Endothelial cell of umbilical vein (primary cell): ENCODE data around the gene KDM4B. TPM values are rescaled to one million over a fixed set of nuclear protein-coding genes. Genes with fewer than 3 reads are reported as not detected.

ENCODE experiments used
- BruUV-seq: library from RNA; stranded (reverse); fragments of 400-500 nt; replicated peaks from 2 replicates; lab custom pipeline; 2021; lab: Mats Ljungman, UMichigan
- CTCF ChIA-PET: fragments of 300-600, 350-600 bp; sonication (Branson Sonifier 250); formaldehyde crosslinking; loops from one replicate; lab custom pipeline; 2021; ENCODE audit warnings: antibody characterized with exemption, inconsistent platforms; lab: Charles Lee
- POLR2A ChIA-PET: fragments of 300-600, 350-600 bp; sonication (Branson Sonifier 250); formaldehyde crosslinking; loops from one replicate; lab custom pipeline; 2021; ENCODE audit warnings: antibody characterized with exemption, inconsistent platforms; lab: Charles Lee
- DNase-seq: peaks from one replicate; pipeline ENCODE4 v3.0.0-alpha.2; 2011; ENCODE audit warnings: low read depth, low spot score
- FAIRE-seq: peaks from 2 replicates; lab custom pipeline; 2011; peaks lifted over from hg19 to GRCh38; lab: Jason Lieb, UNC
- H2AFZ ChIP-seq: 2 replicates; pipeline ENCODE4 v1.6.0; 2012; ENCODE audit warnings: low read depth, low read length, control low read depth, inconsistent platforms
- H3K27ac ChIP-seq: 2 replicates; pipeline ENCODE4 v1.5.1; 2011; ENCODE audit warnings: low read depth, mild to moderate bottlenecking, control low read depth, low read length, moderate library complexity; ENCODE audit not compliant: insufficient read depth
- H3K27me3 ChIP-seq, 2 experiments: 2 replicates each; pipeline versions ENCODE4 v1.6.0 to v1.6.1; 2011; ENCODE audit warnings: low read length in 2 of 2, mixed read lengths in 1 of 2; ENCODE audit not compliant: control insufficient read depth in 2 of 2, insufficient read depth in 2 of 2
- H3K36me3 ChIP-seq, 2 experiments: 2 replicates in 1 of 2; 3 replicates in 1 of 2; pipeline ENCODE4 v1.5.1; 2011; ENCODE audit warnings: low read length in 2 of 2, mild to moderate bottlenecking in 1 of 2, moderate library complexity in 1 of 2; ENCODE audit not compliant: control insufficient read depth in 2 of 2, insufficient read depth in 2 of 2; ENCODE audit errors: extremely low read depth in 1 of 2
- H3K4me1 ChIP-seq: 3 replicates; pipeline ENCODE4 v1.5.1; 2011; ENCODE audit warnings: mild to moderate bottlenecking, low read length; ENCODE audit not compliant: control insufficient read depth, insufficient read depth; ENCODE audit errors: extremely low read depth
- H3K4me2 ChIP-seq: 2 replicates; pipeline ENCODE4 v1.6.1; 2011; ENCODE audit warnings: low read length, control low read depth, mixed read lengths; ENCODE audit not compliant: insufficient read depth
- H3K4me3 ChIP-seq, 3 experiments: fragments of 200-600 bp in 1 of 3; sonication (generic), shearing (Covaris generic) in 1 of 3; replicated peaks in 1 of 3; 2 replicates each; pipeline ENCODE4 v1.5.1; 2011 to 2016; ENCODE audit warnings: control low read depth in 3 of 3, low read length in 3 of 3, mild to moderate bottlenecking in 2 of 3, inconsistent platforms in 1 of 3, low read depth in 1 of 3, moderate library complexity in 1 of 3; ENCODE audit not compliant: insufficient read depth in 1 of 3
- H3K79me2 ChIP-seq: 2 replicates; pipeline ENCODE4 v1.6.0; 2012; ENCODE audit warnings: low read length, inconsistent platforms; ENCODE audit not compliant: control insufficient read depth, insufficient read depth
- H3K9ac ChIP-seq: replicated peaks from 2 replicates; pipeline ENCODE3; 2011; ENCODE audit warnings: low read length, control low read depth; ENCODE audit not compliant: insufficient read depth; ENCODE audit errors: extremely low read depth
- H3K9me1 ChIP-seq: replicated peaks from 3 replicates; pipeline ENCODE4 v1.6.0; 2011; ENCODE audit warnings: mild to moderate bottlenecking, low read length; ENCODE audit not compliant: control insufficient read depth, insufficient read depth; ENCODE audit errors: extremely low read depth
- H3K9me3 ChIP-seq: replicated peaks from 2 replicates; pipeline ENCODE4 v1.5.1; 2012; ENCODE audit warnings: low read length, inconsistent platforms; ENCODE audit not compliant: control insufficient read depth, insufficient read depth
- H4K20me1 ChIP-seq: replicated peaks from 2 replicates; pipeline ENCODE3; 2011; ENCODE audit warnings: mild to moderate bottlenecking, low read length; ENCODE audit not compliant: control insufficient read depth, insufficient read depth; ENCODE audit errors: extremely low read depth
- CTCF ChIP-seq, 2 donors: IDR thresholded peaks; 1 replicate in 1 of 2; 2 replicates in 1 of 2; pipeline ENCODE4 v1.5.1; 2011; ENCODE audit warnings: low read length in 2 of 2, mild to moderate bottlenecking in 2 of 2, moderate library complexity in 2 of 2, control low read depth in 1 of 2, inconsistent platforms in 1 of 2, low read depth in 1 of 2; ENCODE audit not compliant: insufficient read depth in 1 of 2; ENCODE audit errors: extremely low read depth in 1 of 2
- EZH2 ChIP-seq: IDR thresholded peaks from 2 replicates; pipeline ENCODE4 v1.6.1; 2012; ENCODE audit warnings: borderline replicate concordance, low read depth, mild to moderate bottlenecking, moderate library complexity, low read length, inconsistent platforms; ENCODE audit not compliant: severe bottlenecking
- FOS ChIP-seq: IDR thresholded peaks from 2 replicates; pipeline ENCODE4 v1.6.1; 2011; ENCODE audit warnings: mild to moderate bottlenecking, low read length, moderate library complexity, borderline replicate concordance; ENCODE audit not compliant: insufficient read depth
- GATA2 ChIP-seq: IDR thresholded peaks from 2 replicates; pipeline ENCODE4 v1.7.0; 2011; ENCODE audit warnings: low read depth, mild to moderate bottlenecking, moderate library complexity, mixed read lengths, low read length; ENCODE audit not compliant: insufficient read length, insufficient read depth
- dilution Hi-C: fragments of 300-500 bp; cut with MboI; formaldehyde crosslinking; loops from one replicate; pipeline ENCODE4 v1.15.0; 2019; ENCODE audit warnings: low sequenced_read_pairs; ENCODE audit not compliant: extremely low pct_ligation_motif_present
- intact Hi-C: fragments of 100-400 bp; cut with micrococcal nuclease; formaldehyde crosslinking; loops from one replicate; pipeline ENCODE4 v1.10.0; 2022
- polyA plus RNA-seq, 4 experiments: library from polyadenylated mRNA; depleted of rRNA in 3 of 4; stranded (reverse) in 3 of 4; unstranded in 1 of 4; fragments of >200 nt; gene quantifications; 2 replicates each; pipeline versions ENCODE4 v1.2.1 to v1.2.3, GENCODE V29; 2011 to 2012; ENCODE audit warnings: missing spikeins in 1 of 4
- total RNA-seq: library from RNA; stranded (reverse); gene quantifications from 2 replicates; pipeline ENCODE4 v1.2.3, GENCODE V29; 2021
- TF ChIP-seq, protein P1 (sequence below): IDR thresholded peaks from 2 replicates; pipeline ENCODE4 v1.6.1; 2011; ENCODE audit not compliant: insufficient read depth, insufficient read length

The KDM4B gene
- total and polyA plus RNA-seq, 2 donors (not counting 3 experiments of a cell fraction or from before 2014, with no cell fraction given) = 12.4 to 37.2 TPM

DNA sequence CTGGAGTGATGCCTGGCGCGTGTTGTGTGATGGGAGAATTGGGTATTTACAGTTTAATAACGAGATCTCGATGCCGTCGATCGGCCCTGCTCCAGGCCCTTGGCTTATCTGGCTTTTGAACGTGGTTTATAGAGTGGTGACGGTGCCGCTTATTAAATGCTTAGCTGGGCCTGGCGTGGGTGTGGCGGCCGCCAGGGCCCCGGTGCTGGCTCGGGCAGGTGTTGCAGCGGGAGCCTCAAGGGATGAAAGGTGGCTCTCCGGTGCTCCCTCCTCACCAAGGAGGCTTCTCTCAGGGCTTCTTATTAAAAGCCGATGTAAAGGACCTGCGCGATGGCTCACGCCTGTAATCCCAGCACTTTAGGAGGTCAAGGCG is 173.8 kb downstream of the KDM4B start:
- CTCF ChIA-PET = no interaction called here
- no peak overlapping the region for H3K27ac ChIP-seq
- peaks cover 0 to 31% of the 10 kb centered on the region in 2 experiments for H3K36me3 ChIP-seq
- FAIRE-seq (no peak), DNase-seq (no peak)
- intact Hi-C loops (no loop called here), dilution Hi-C loops (no loop called here)
- H3K9me3 ChIP-seq = no peaks in the 10 kb centered on the region
- POLR2A ChIA-PET = no interaction called here
- no TSS peak for BruUV-seq
- no peak overlapping the region for H2AFZ ChIP-seq
- H3K27me3 ChIP-seq = no peaks in the 10 kb centered on the region
- no peaks in the 10 kb centered on the region for H3K4me1 ChIP-seq
- H3K79me2 ChIP-seq = no peaks in the 10 kb centered on the region
- H4K20me1 ChIP-seq = no peaks in the 10 kb centered on the region
- no peak overlapping the region for H3K4me2 ChIP-seq
- TF ChIP-seq GATA2 = no peak
- no peak for TF ChIP-seq FOS
- TF ChIP-seq CTCF (IDR thresholded peaks at IDR 0.05; ENCODE audit: extremely low read depth in 1 of 2, insufficient read depth in 1 of 2, low read depth in 1 of 2, low read length in 2 of 2) = no peak
- no peak for TF ChIP-seq EZH2
- TF ChIP-seq, protein P1, sequence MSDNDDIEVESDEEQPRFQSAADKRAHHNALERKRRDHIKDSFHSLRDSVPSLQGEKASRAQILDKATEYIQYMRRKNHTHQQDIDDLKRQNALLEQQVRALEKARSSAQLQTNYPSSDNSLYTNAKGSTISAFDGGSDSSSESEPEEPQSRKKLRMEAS = no peak
- H3K9me1 ChIP-seq = no peaks in the 10 kb centered on the region
- no peak overlapping the region for H3K9ac ChIP-seq
- no peak overlapping the region for H3K4me3 ChIP-seq
